Adrenal gland (tissue), 19 donors: ENCODE measurements around the gene DES. TPM values are rescaled to one million over a fixed set of nuclear protein-coding genes. Genes with fewer than 3 reads are reported as not detected.

Source experiments
- DNase-seq, 7 donors: peaks; one replicate each; pipeline ENCODE4 v3.0.0-alpha.2; 2019 to 2020
- H3K27ac ChIP-seq, 5 donors: fragments of 200-600 bp; sonication (generic) in 4 of 5; 1 replicate in 3 of 5; 2 replicates in 2 of 5; pipeline versions ENCODE4 v1.5.1 to v1.8.0; 2016 to 2020; ENCODE audit warnings: mild to moderate bottlenecking in 1 of 5
- H3K27me3 ChIP-seq: fragments of 200-600 bp; 2 replicates; pipeline ENCODE4 v1.8.0; 2021
- H3K36me3 ChIP-seq, 2 donors: fragments of 200-600 bp; replicated peaks in 1 of 2; 1 replicate in 1 of 2; 2 replicates in 1 of 2; pipeline versions ENCODE4 v1.5.1 to v1.8.0; 2018 to 2022
- H3K4me1 ChIP-seq, 2 donors: fragments of 200-600 bp; replicated peaks in 1 of 2; 1 replicate in 1 of 2; 2 replicates in 1 of 2; pipeline versions ENCODE4 v1.5.1 to v1.8.0; 2018 to 2021
- H3K4me3 ChIP-seq, 4 donors: fragments of 200-600 bp; sonication (generic) in 3 of 4; one replicate each; pipeline ENCODE4 v1.5.1; 2016 to 2018
- H3K9me3 ChIP-seq, 3 donors: fragments of 200-600 bp; sonication (generic) in 1 of 3; replicated peaks in 1 of 3; 1 replicate in 2 of 3; 2 replicates in 1 of 3; pipeline versions ENCODE4 v1.5.1 to v1.8.0; 2016 to 2021
- CTCF ChIP-seq, 6 experiments: fragments of 450-650 bp in 4 of 6; fragments of 200-600 bp in 2 of 6; sonication (generic) in 1 of 6; IDR thresholded peaks; 1 replicate in 5 of 6; 2 replicates in 1 of 6; pipeline versions ENCODE4 v1.5.1 to v1.8.0; 2016 to 2021; ENCODE audit warnings: antibody characterized with exemption in 6 of 6, mild to moderate bottlenecking in 2 of 6, moderate library complexity in 1 of 6
- POLR2A ChIP-seq, 2 donors: fragments of 450-650 bp; IDR thresholded peaks; one replicate each; pipeline ENCODE4 v1.6.1; 2017; ENCODE audit warnings: antibody characterized with exemption in 2 of 2, mild to moderate bottlenecking in 2 of 2, moderate library complexity in 1 of 2
- WGBS, 4 donors: extraction: QIAGEN DNeasy Blood & Tissue Kit in 2 of 4; methylation state at CpG; one replicate each; pipeline versions ENCODE4 v1.1.5 to v1.1.7; 2013 to 2017; 5-methylcytosine and 5-hydroxymethylcytosine counted together
- intact Hi-C, 2 donors: fragments of 100-400 bp; cut with DNase I; formaldehyde crosslinking; loops; one replicate each; pipeline versions ENCODE4 v1.14.1 to v1.15.0; 2022 to 2023
- long read RNA-seq, 10 donors: library from polyadenylated mRNA in 3 of 10; unstranded in 2 of 10; stranded (forward) in 1 of 10; transcript quantifications; one replicate each; pipeline ENCODE4 v2.0.0 and lab custom pipeline, GENCODE V29; 2021 to 2026
- polyA plus RNA-seq, 3 donors: library from polyadenylated mRNA; stranded (reverse); fragments of 200-250 nt in 2 of 3; fragments of 350-450 nt in 1 of 3; fragmentation: Illumina TruSeq in 1 of 3; extraction: RNeasy Lipid Tissue Mini Kit (QIAGEN cat#74804) in 1 of 3; gene quantifications; one replicate each; pipeline ENCODE4 v1.2.3, GENCODE V29; 2013 to 2014
- total RNA-seq, 9 donors: library from RNA; depleted of rRNA in 4 of 9; stranded (reverse); fragments of >200 nt in 4 of 9; fragments of 120-200 nt in 1 of 9; fragmentation: NEBNext Ultra II Directional in 1 of 9; extraction: Animal tissue kit (Norgen Biotek cat#: 25700) in 1 of 9; gene quantifications; one replicate each; pipeline versions ENCODE4 v1.1.0 to v1.2.4, GENCODE V29; 2013 to 2023
- donor health status: healthy with polysubstance abuse.
- donor health status: Bipolar disorder and iron deficiency.
- donor health status: DM: yes; HTN: yes; CAD: no.
- donor health status: DM: no; HTN: no; CAD: no.
- donor health status: DM: no; HTN: no; CAD: no.
- donor health status: DM: yes; HTN: yes; CAD: no.

The DES gene
- total RNA-seq (10 to 100 TPM in 3 of 9 donors, 1 to 10 TPM in 5, under 1 TPM in 1; 0.94 to 46.5 (median 7.9) TPM), polyA plus RNA-seq (100 to 1,000 TPM in 1 of 3 donors, 10 to 100 TPM in 2; 58.4 to 283 (median 60.1) TPM)
- long read RNA-seq, donor 1, partial matches to known transcripts, result 0 of 4 reads
- long read RNA-seq, donor 1, other reads (novel, unspliced or antisense), result 0 of 4 reads
- long read RNA-seq, donor 2, partial matches to known transcripts, result 0 of 4 reads
- long read RNA-seq, donor 2, other reads (novel, unspliced or antisense), result 0 of 4 reads
- long read RNA-seq, donor 3, partial matches to known transcripts, result 0 of 2 reads
- long read RNA-seq, donor 3, other reads (novel, unspliced or antisense), result 0 of 2 reads
- long read RNA-seq, donor 4, partial matches to known transcripts, result 0 of 3 reads
- long read RNA-seq, donor 4, other reads (novel, unspliced or antisense), result 0 of 3 reads
- long read RNA-seq, donor 5, transcript DES-201 (9 exons, 2,248 nt), result major isoform, 13 of 14 reads
- long read RNA-seq, donor 5, partial matches to known transcripts, result 1 of 14 reads
- long read RNA-seq, donor 5, other reads (novel, unspliced or antisense), result 0 of 14 reads
- long read RNA-seq, donor 6, transcript DES-201 (9 exons, 2,248 nt), result major isoform, 111 of 130 reads
- long read RNA-seq, donor 6, partial matches to known transcripts, result 13 of 130 reads
- long read RNA-seq, donor 6, other reads (novel, unspliced or antisense), result 2 of 130 reads
- long read RNA-seq, donor 7, transcript DES-201 (9 exons, 2,248 nt), result major isoform, 9 of 10 reads
- long read RNA-seq, donor 7, partial matches to known transcripts, result 0 of 10 reads
- long read RNA-seq, donor 7, other reads (novel, unspliced or antisense), result 0 of 10 reads
- long read RNA-seq, donor 8, result 0 reads
- long read RNA-seq, donor 9, transcript DES-201 (9 exons, 2,248 nt), result major isoform, 5 of 5 reads
- long read RNA-seq, donor 9, partial matches to known transcripts, result 0 of 5 reads
- long read RNA-seq, donor 9, other reads (novel, unspliced or antisense), result 0 of 5 reads
- long read RNA-seq, donor 10, partial matches to known transcripts, result 0 of 2 reads
- long read RNA-seq, donor 10, other reads (novel, unspliced or antisense), result 0 of 2 reads

GRCh38 chr2:219418155-219419011, at the start of gene DES:
Gene DES (plus strand): TSS chr2:219418377. CDS start chr2:219418463, 86 bp downstream.
- H3K27ac ChIP-seq, result no peak within 1 kb of the TSS
- H3K4me1 ChIP-seq, result no peaks in the 10 kb centered on the region
- no peak for TF ChIP-seq POLR2A (IDR thresholded peaks at IDR 0.05)
- no peak for TF ChIP-seq CTCF (IDR thresholded peaks at IDR 0.05)
- 5 to 16% (median 13%) methylated on average over 4 to 98 of the region's 98 CpGs for WGBS, 4 donors
- intact Hi-C loops, result loop anchor here in 1 of 2 donors (5.0 kb wide), 1 partner anchor 209 kb away; the partner anchor contains the start of gene SLC4A3
- peaks cover 16% of the 10 kb centered on the region for H3K27me3 ChIP-seq
- DNase-seq, result no peak
- H3K36me3 ChIP-seq, result no peaks in the 10 kb centered on the region
- H3K4me3 ChIP-seq, result no peak within 1 kb of the TSS
- no peaks in the 10 kb centered on the region for H3K9me3 ChIP-seq

- H3K27me3 ChIP-seq, result no peaks in the 10 kb centered on the region
- TF ChIP-seq CTCF (IDR thresholded peaks at IDR 0.05) (no peak), POLR2A (IDR thresholded peaks at IDR 0.05) (no peak)
- 60 to 71% (median 64%) methylated on average over 3 of the region's 3 CpGs for WGBS, 4 donors
- intact Hi-C loops, result no loop called here
- peak overlapping the region in 3 of 5 donors; percentile 40 to 65 (median 54) for H3K27ac ChIP-seq
- peak in 1 of 7 donors; percentile 15 for DNase-seq
- no peak overlapping the region for H3K4me3 ChIP-seq
- no peaks in the 10 kb centered on the region for H3K9me3 ChIP-seq
- H3K36me3 ChIP-seq, result peaks cover 0 to 5% of the 10 kb centered on the region in 2 donors
- no peaks in the 10 kb centered on the region for H3K4me1 ChIP-seq
Observed at GRCh38 chr2:219368690-219369191, 49.4 kb upstream of the DES start.

GRCh38 chr2:219369447-219369861, 48.7 kb upstream of the DES start:
- 35 to 42% (median 37%) methylated on average over 2 of the region's 2 CpGs for WGBS, 4 donors
- intact Hi-C loops, result no loop called here
- H3K4me1 ChIP-seq, result no peaks in the 10 kb centered on the region
- peaks cover 0 to 11% of the 10 kb centered on the region in 2 donors for H3K36me3 ChIP-seq
- no peak overlapping the region for H3K4me3 ChIP-seq
- no peaks in the 10 kb centered on the region for H3K9me3 ChIP-seq
- TF ChIP-seq POLR2A (IDR thresholded peaks at IDR 0.05) (no peak), CTCF (IDR thresholded peaks at IDR 0.05) (no peak)
- H3K27me3 ChIP-seq, result no peaks in the 10 kb centered on the region
- peak in 6 of 7 donors; percentile 35 to 73 (median 52) for DNase-seq
- H3K27ac ChIP-seq, result peak overlapping the region in 2 of 5 donors; percentile 54 to 65
